ENCODE data around the gene BRINP2. TPM values are rescaled to one million over a fixed set of nuclear protein-coding genes. Genes with fewer than 3 reads are reported as not detected.

BRINP2 gene
- polyA plus RNA-seq, 3 donors: not detected

- no peak overlapping the region for H3K9ac ChIP-seq (ENCODE audit: insufficient read depth, low read length, poor library complexity, severe bottlenecking)
- no peaks in the 10 kb centered on the region for H3K4me1 ChIP-seq (ENCODE audit: control insufficient read depth in 1 of 2, insufficient read depth in 2 of 2, low read length in 2 of 2)
- no peak overlapping the region for H2AFZ ChIP-seq (ENCODE audit: insufficient read depth, low read depth, low read length, poor library complexity, severe bottlenecking)
- no peak overlapping the region for H3K4me3 ChIP-seq (replicated peaks in 1 of 3; ENCODE audit: low read depth in 2 of 3, low read length in 3 of 3)
- H3K36me3 ChIP-seq (replicated peaks in 1 of 2; ENCODE audit: control insufficient read depth in 1 of 2, insufficient read depth in 2 of 2, low read length in 2 of 2): no peaks in the 10 kb centered on the region
- H3K4me2 ChIP-seq (replicated peaks; ENCODE audit: extremely low read depth, low read length, poor library complexity, severe bottlenecking): no peak overlapping the region
- no peak for TF ChIP-seq CTCF (IDR thresholded peaks at IDR 0.05)
- DNase-seq: no peak
- Mint-ChIP-seq H3K27ac (no peak overlapping the region), H3K36me3 (no peaks in the 10 kb centered on the region), H3K27me3 (ENCODE audit: low read depth in 3 of 3) (no peaks in the 10 kb centered on the region), H3K9me3 (peaks cover 0 to 14% (median 7%) of the 10 kb centered on the region in 7 donors), H3K4me3 (no peak overlapping the region), H3K4me1 (no peaks in the 10 kb centered on the region)
- H4K20me1 ChIP-seq (ENCODE audit: insufficient read depth, low read length): no peaks in the 10 kb centered on the region
- intact Hi-C loops (cut with micrococcal nuclease): no loop called here
- no peak overlapping the region for H3K27ac ChIP-seq (ENCODE audit: low read depth in 1 of 2, low read length in 2 of 2)
- peaks cover 0 to 6% of the 10 kb centered on the region in 2 donors for H3K9me3 ChIP-seq (replicated peaks in 1 of 2; ENCODE audit: control insufficient read depth in 1 of 2, insufficient read depth in 1 of 2, low read length in 2 of 2)
- 100% methylated on average over 1 of the region's 2 CpGs for WGBS (ENCODE audit: insufficient coverage)
- no peaks in the 10 kb centered on the region for H3K27me3 ChIP-seq (ENCODE audit: control insufficient read depth in 2 of 2, insufficient read depth in 2 of 2, low read length in 2 of 2)
- no peaks in the 10 kb centered on the region for H3K79me2 ChIP-seq (ENCODE audit: insufficient read depth, low read length)
These were observed 157.5 kb downstream of the BRINP2 start for GRCh38 chr1:177328251-177328650.

GRCh38 chr1:177329871-177330270, 159.1 kb downstream of the BRINP2 start:
- Histone ChIP-seq H3K4me3 (replicated peaks in 1 of 3; ENCODE audit: low read depth in 2 of 3, low read length in 3 of 3) (no peak overlapping the region), H3K79me2 (ENCODE audit: insufficient read depth, low read length) (no peaks in the 10 kb centered on the region), H3K4me2 (replicated peaks; ENCODE audit: extremely low read depth, low read length, poor library complexity, severe bottlenecking) (no peak overlapping the region), H3K9ac (ENCODE audit: insufficient read depth, low read length, poor library complexity, severe bottlenecking) (no peak overlapping the region), H3K36me3 (replicated peaks in 1 of 2; ENCODE audit: control insufficient read depth in 1 of 2, insufficient read depth in 2 of 2, low read length in 2 of 2) (no peaks in the 10 kb centered on the region), H3K9me3 (replicated peaks in 1 of 2; ENCODE audit: control insufficient read depth in 1 of 2, insufficient read depth in 1 of 2, low read length in 2 of 2) (peaks cover 0 to 6% of the 10 kb centered on the region in 2 donors), H3K27me3 (ENCODE audit: control insufficient read depth in 2 of 2, insufficient read depth in 2 of 2, low read length in 2 of 2) (no peaks in the 10 kb centered on the region), H3K27ac (ENCODE audit: low read depth in 1 of 2, low read length in 2 of 2) (no peak overlapping the region), H4K20me1 (ENCODE audit: insufficient read depth, low read length) (no peaks in the 10 kb centered on the region), H2AFZ (ENCODE audit: insufficient read depth, low read depth, low read length, poor library complexity, severe bottlenecking) (no peak overlapping the region), H3K4me1 (ENCODE audit: control insufficient read depth in 1 of 2, insufficient read depth in 2 of 2, low read length in 2 of 2) (no peaks in the 10 kb centered on the region)
- DNase-seq: no peak
- Mint-ChIP-seq H3K4me3 (no peak overlapping the region), H3K4me1 (no peaks in the 10 kb centered on the region), H3K27ac (no peak overlapping the region), H3K27me3 (ENCODE audit: low read depth in 3 of 3) (no peaks in the 10 kb centered on the region), H3K9me3 (peaks cover 0 to 12% (median 5%) of the 10 kb centered on the region in 7 donors), H3K36me3 (no peaks in the 10 kb centered on the region)
- no peak for TF ChIP-seq CTCF (IDR thresholded peaks at IDR 0.05)
- intact Hi-C loops (cut with micrococcal nuclease): no loop called here
- 100% methylated on average over 1 of the region's 2 CpGs for whole genome bisulfite sequencing (ENCODE audit: insufficient coverage)

Other genes with a start within 250 kb of the BRINP2 start
- not detected for gene ASTN1, start 6.2 kb upstream of the BRINP2 start, polyA plus RNA-seq

All from CD14-positive monocyte (primary cell).